H9 (cell line): ENCODE data around the gene IQCF6. TPM values are rescaled to one million over a fixed set of nuclear protein-coding genes. Genes with fewer than 3 reads are reported as not detected.

Experiments
- DNase-seq: peaks from one replicate; pipeline ENCODE4 v3.0.0-alpha.2; 2017
- H2AFZ ChIP-seq: one replicate; pipeline ENCODE4 v1.6.1; 2013; ENCODE audit warnings: mild to moderate bottlenecking, low read length, control low read depth, moderate library complexity
- H2AK5ac ChIP-seq: 2 replicates; pipeline ENCODE4 v1.6.1; 2013; ENCODE audit warnings: low read length, control low read depth, mixed read lengths; ENCODE audit not compliant: insufficient read length
- H2BK120ac ChIP-seq: one replicate; pipeline ENCODE4 v1.6.1; 2013; ENCODE audit warnings: low read depth, mild to moderate bottlenecking, low read length, control low read depth, inconsistent platforms; ENCODE audit not compliant: poor library complexity, severe bottlenecking
- H2BK12ac ChIP-seq: 2 replicates; pipeline ENCODE4 v1.6.1; 2013; ENCODE audit warnings: low read length, control low read depth, mixed read lengths, low read depth; ENCODE audit not compliant: insufficient read length
- H2BK15ac ChIP-seq: 2 replicates; pipeline ENCODE4 v1.6.1; 2013; ENCODE audit warnings: low read depth, low read length, control low read depth
- H2BK20ac ChIP-seq: one replicate; pipeline ENCODE4 v1.6.1; 2013; ENCODE audit warnings: low read depth, mild to moderate bottlenecking, low read length, control low read depth, inconsistent platforms; ENCODE audit not compliant: poor library complexity, severe bottlenecking
- H2BK5ac ChIP-seq: 2 replicates; pipeline ENCODE4 v1.6.1; 2013; ENCODE audit warnings: low read length, control low read depth, mixed read lengths; ENCODE audit not compliant: insufficient read length
- H3K14ac ChIP-seq: 2 replicates; pipeline ENCODE4 v1.6.1; 2013; ENCODE audit warnings: low read length, control low read depth; ENCODE audit not compliant: insufficient read depth
- H3K18ac ChIP-seq: 2 replicates; pipeline ENCODE4 v1.6.1; 2013; ENCODE audit warnings: low read depth, mild to moderate bottlenecking, mixed read lengths, low read length, control low read depth; ENCODE audit not compliant: insufficient read length
- H3K23ac ChIP-seq: 2 replicates; pipeline ENCODE4 v1.6.1; 2013; ENCODE audit warnings: low read length, control low read depth, mixed read lengths, low read depth; ENCODE audit not compliant: insufficient read length
- H3K23me2 ChIP-seq: 2 replicates; pipeline ENCODE4 v1.6.1; 2013; ENCODE audit warnings: low read depth, mild to moderate bottlenecking, mixed read lengths, low read length, control low read depth; ENCODE audit not compliant: insufficient read length, poor library complexity, severe bottlenecking
- H3K27ac ChIP-seq: 2 replicates; pipeline ENCODE4 v1.5.1; 2013; ENCODE audit warnings: low read length, control low read depth, mixed read lengths, low read depth; ENCODE audit not compliant: insufficient read length
- H3K27me3 ChIP-seq: 2 replicates; pipeline ENCODE4 v1.6.1; 2013; ENCODE audit warnings: low read length, control low read depth, inconsistent platforms; ENCODE audit not compliant: insufficient read depth
- H3K4ac ChIP-seq: 2 replicates; pipeline ENCODE4 v1.6.1; 2013; ENCODE audit warnings: low read depth, mild to moderate bottlenecking, control low read depth, inconsistent platforms, low read length, moderate library complexity
- H3K4me1 ChIP-seq: 2 replicates; pipeline ENCODE4 v1.6.1; 2013; ENCODE audit warnings: low read length, control low read depth, inconsistent platforms; ENCODE audit not compliant: insufficient read depth
- H3K4me2 ChIP-seq: 2 replicates; pipeline ENCODE4 v1.6.1; 2013; ENCODE audit warnings: low read length, control low read depth, mixed read lengths; ENCODE audit not compliant: insufficient read length, insufficient read depth
- H3K56ac ChIP-seq: 2 replicates; pipeline ENCODE4 v1.6.1; 2013; ENCODE audit warnings: low read depth, mild to moderate bottlenecking, mixed read lengths, low read length, control low read depth; ENCODE audit not compliant: insufficient read length
- H3K79me1 ChIP-seq: 2 replicates; pipeline ENCODE4 v1.6.1; 2013; ENCODE audit warnings: low read depth, mild to moderate bottlenecking, moderate library complexity, low read length, control low read depth, inconsistent platforms; ENCODE audit not compliant: insufficient read depth, poor library complexity, severe bottlenecking
- H3K79me2 ChIP-seq: 2 replicates; pipeline ENCODE4 v1.6.1; 2013; ENCODE audit warnings: low read length, control low read depth, inconsistent platforms; ENCODE audit not compliant: insufficient read depth
- H3K9ac ChIP-seq: 2 replicates; pipeline ENCODE4 v1.6.1; 2013; ENCODE audit warnings: low read length, control low read depth, mixed read lengths; ENCODE audit not compliant: insufficient read length; ENCODE audit errors: extremely low read depth
- H3K9me3 ChIP-seq: one replicate; pipeline ENCODE4 v1.6.1; 2013; ENCODE audit warnings: low read depth, low read length, inconsistent platforms; ENCODE audit not compliant: control insufficient read depth
- H3T11ph ChIP-seq: one replicate; pipeline ENCODE4 v1.6.1; 2013; ENCODE audit warnings: mild to moderate bottlenecking, low read length, control low read depth, inconsistent platforms
- H4K20me1 ChIP-seq: one replicate; pipeline ENCODE4 v1.6.1; 2013; ENCODE audit not compliant: control insufficient read depth, insufficient read length, insufficient read depth
- H4K5ac ChIP-seq: 2 replicates; pipeline ENCODE4 v1.6.1; 2013; ENCODE audit warnings: low read depth, mild to moderate bottlenecking, mixed read lengths, low read length, control low read depth; ENCODE audit not compliant: insufficient read length
- H4K8ac ChIP-seq: replicated peaks from 2 replicates; pipeline ENCODE4 v1.6.1; 2013; ENCODE audit warnings: low read length, control low read depth, mixed read lengths, low read depth; ENCODE audit not compliant: insufficient read length
- H4K91ac ChIP-seq: 2 replicates; pipeline ENCODE4 v1.6.1; 2013; ENCODE audit warnings: low read depth, mild to moderate bottlenecking, moderate library complexity, mixed read lengths, low read length, control low read depth; ENCODE audit not compliant: insufficient read length
- H3K27ac Mint-ChIP-seq, 3 experiments: 2 replicates in 2 of 3; 3 replicates in 1 of 3; pipeline ENCODE4 v1.8.0; 2020 to 2021; ENCODE audit warnings: mixed read lengths in 3 of 3, mild to moderate bottlenecking in 1 of 3, moderate library complexity in 1 of 3
- H3K27me3 Mint-ChIP-seq: 2 replicates; pipeline ENCODE4 v1.8.0; 2021; ENCODE audit warnings: low read depth, mild to moderate bottlenecking, moderate library complexity, mixed read lengths
- H3K36me3 Mint-ChIP-seq, 3 experiments: 2 replicates in 2 of 3; 3 replicates in 1 of 3; pipeline ENCODE4 v1.8.0; 2020 to 2021; ENCODE audit warnings: low read depth in 3 of 3, mixed read lengths in 3 of 3; ENCODE audit not compliant: insufficient read depth in 1 of 3
- H3K4me1 Mint-ChIP-seq, 2 experiments: 2 replicates each; pipeline ENCODE4 v1.8.0; 2020; ENCODE audit warnings: mixed read lengths in 2 of 2
- H3K4me3 Mint-ChIP-seq, 2 experiments: 2 replicates in 1 of 2; 3 replicates in 1 of 2; pipeline ENCODE4 v1.8.0; 2020 to 2021; ENCODE audit warnings: mild to moderate bottlenecking in 2 of 2, mixed read lengths in 2 of 2, moderate library complexity in 1 of 2
- H3K9me3 Mint-ChIP-seq, 2 experiments: 2 replicates in 1 of 2; 3 replicates in 1 of 2; pipeline ENCODE4 v1.8.0; 2020; ENCODE audit warnings: mild to moderate bottlenecking in 2 of 2, mixed read lengths in 2 of 2, moderate library complexity in 1 of 2
- CTCF ChIP-seq: fragments of 200-600 bp; sonication (generic); conservative IDR thresholded peaks from 3 replicates; pipeline ENCODE4 v1.8.0; 2021; ENCODE audit warnings: antibody characterized with exemption, mild to moderate bottlenecking
- WGBS: extraction: QIAGEN DNeasy Blood & Tissue Kit; methylation state at CpG from one replicate; pipeline ENCODE4 v1.1.7; 2013; ENCODE audit warnings: missing lambda C conversion rate, low lambda C conversion rate, mixed read lengths; ENCODE audit not compliant: insufficient read length; ENCODE audit errors: extremely low coverage; 5-methylcytosine and 5-hydroxymethylcytosine counted together
- total RNA-seq: library from RNA; stranded (reverse); gene quantifications from 2 replicates; pipeline ENCODE4 v1.2.1, GENCODE V29; 2021

Gene IQCF6
- total RNA-seq, 1 experiment from 2014 or later, result not detected

- no peak overlapping the region for H3K4me3 Mint-ChIP-seq
- DNase-seq, result no peak
Measured at GRCh38 chr3:51813539-51813938, 34.5 kb upstream of the IQCF6 start.

More at GRCh38 chr3:51813539-51813938, 34.5 kb upstream of the IQCF6 start:
- TF ChIP-seq CTCF, result no peak
- no peak overlapping the region for H2BK12ac ChIP-seq
- H4K20me1 ChIP-seq, result no peaks in the 10 kb centered on the region
- H2AK5ac ChIP-seq, result no peak overlapping the region
- H3T11ph ChIP-seq, result no peak overlapping the region
- H3K23me2 ChIP-seq, result no peaks in the 10 kb centered on the region
- no peak overlapping the region for H4K91ac ChIP-seq
- H2BK20ac ChIP-seq, result no peak overlapping the region
- H3K14ac ChIP-seq, result no peak overlapping the region
- H3K18ac ChIP-seq, result no peak overlapping the region
- no peaks in the 10 kb centered on the region for H3K4me1 ChIP-seq
- H3K56ac ChIP-seq, result no peak overlapping the region
- no peak overlapping the region for H3K9ac ChIP-seq
- no peak overlapping the region for H3K27ac ChIP-seq
- H3K4me2 ChIP-seq, result no peak overlapping the region
- H3K27me3 ChIP-seq, result no peaks in the 10 kb centered on the region
- H3K23ac ChIP-seq, result no peak overlapping the region
- no peak overlapping the region for H2BK15ac ChIP-seq
- Mint-ChIP-seq H3K27me3 (peaks cover 6% of the 10 kb centered on the region), H3K36me3 (no peaks in the 10 kb centered on the region; a peak in 1 of 7 replicates), H3K4me1 (peaks cover 5 to 8% of the 10 kb centered on the region in 2 experiments; a peak in 3 of 4 replicates), H3K9me3 (peaks cover 0 to 3% of the 10 kb centered on the region in 2 experiments; a peak in 1 of 5 replicates), H3K27ac (no peak overlapping the region)
- WGBS, result no CpG with 5 or more reads among the region's 6 CpGs
- no peaks in the 10 kb centered on the region for H3K9me3 ChIP-seq
- H3K79me1 ChIP-seq, result no peaks in the 10 kb centered on the region
- H3K79me2 ChIP-seq, result no peaks in the 10 kb centered on the region
- no peak overlapping the region for H3K4ac ChIP-seq
- no peak overlapping the region for H4K5ac ChIP-seq
- no peak overlapping the region for H2AFZ ChIP-seq
- H2BK120ac ChIP-seq, result no peak overlapping the region
- no peak overlapping the region for H4K8ac ChIP-seq
- H2BK5ac ChIP-seq, result no peak overlapping the region
